Astrocyte (in vitro differentiated cells and primary cell): ENCODE data around the gene IFI30. TPM values are rescaled to one million over a fixed set of nuclear protein-coding genes. Genes with fewer than 3 reads are reported as not detected.

ENCODE experiments used
- DNase-seq: peaks from one replicate; pipeline ENCODE4 v3.0.0-alpha.2; 2010; ENCODE audit warnings: low read depth
- FAIRE-seq: peaks from 2 replicates; lab custom pipeline; 2011; peaks lifted over from hg19 to GRCh38; lab: Jason Lieb, UNC
- H2AFZ ChIP-seq: 2 replicates; pipeline ENCODE4 v1.6.0; 2012; ENCODE audit warnings: low read depth, low read length, inconsistent platforms
- H3K27ac ChIP-seq: 2 replicates; pipeline ENCODE4 v1.5.1; 2011; ENCODE audit warnings: low read depth, low read length, inconsistent platforms
- H3K27me3 ChIP-seq: 2 replicates; pipeline ENCODE4 v1.6.0; 2011; ENCODE audit warnings: low read length, inconsistent platforms; ENCODE audit not compliant: insufficient read depth
- H3K36me3 ChIP-seq: 2 replicates; pipeline ENCODE4 v1.5.1; 2011; ENCODE audit warnings: low read length, inconsistent platforms; ENCODE audit not compliant: insufficient read depth
- H3K4me1 ChIP-seq: 2 replicates; pipeline ENCODE4 v1.5.1; 2011; ENCODE audit warnings: low read length, inconsistent platforms; ENCODE audit not compliant: insufficient read depth
- H3K4me2 ChIP-seq: 2 replicates; pipeline ENCODE4 v1.6.0; 2012; ENCODE audit warnings: low read length, inconsistent platforms
- H3K4me3 ChIP-seq: 2 replicates; pipeline ENCODE4 v1.5.1; 2011; ENCODE audit warnings: low read depth, mild to moderate bottlenecking, low read length, inconsistent platforms; ENCODE audit not compliant: insufficient read depth
- H3K79me2 ChIP-seq: 2 replicates; pipeline ENCODE4 v1.6.0; 2012; ENCODE audit warnings: mild to moderate bottlenecking, low read length, inconsistent platforms; ENCODE audit not compliant: insufficient read depth
- H3K9ac ChIP-seq: 2 replicates; pipeline ENCODE4 v1.6.0; 2012; ENCODE audit warnings: mild to moderate bottlenecking, low read length, inconsistent platforms
- H3K9me3 ChIP-seq: 2 replicates; pipeline ENCODE4 v1.5.1; 2012; ENCODE audit warnings: low read depth, mild to moderate bottlenecking, low read length, inconsistent platforms; ENCODE audit not compliant: insufficient read depth
- H4K20me1 ChIP-seq: 2 replicates; pipeline ENCODE4 v1.6.0; 2012; ENCODE audit warnings: low read length, inconsistent platforms; ENCODE audit not compliant: insufficient read depth
- H3K27ac Mint-ChIP-seq: one replicate; pipeline ENCODE4 v1.8.0; 2021; ENCODE audit warnings: mild to moderate bottlenecking, mixed read lengths; ENCODE audit not compliant: unreplicated experiment
- H3K27me3 Mint-ChIP-seq: one replicate; pipeline ENCODE4 v1.8.0; 2021; ENCODE audit warnings: low read depth, mixed read lengths; ENCODE audit not compliant: unreplicated experiment
- H3K36me3 Mint-ChIP-seq: one replicate; pipeline ENCODE4 v1.8.0; 2021; ENCODE audit warnings: low read depth, mixed read lengths; ENCODE audit not compliant: unreplicated experiment
- H3K4me1 Mint-ChIP-seq: one replicate; pipeline ENCODE4 v1.8.0; 2021; ENCODE audit warnings: low read depth, mixed read lengths; ENCODE audit not compliant: unreplicated experiment
- H3K4me3 Mint-ChIP-seq: one replicate; pipeline ENCODE4 v1.8.0; 2021; ENCODE audit warnings: mild to moderate bottlenecking, moderate library complexity, mixed read lengths; ENCODE audit not compliant: unreplicated experiment
- H3K9me3 Mint-ChIP-seq: one replicate; pipeline ENCODE4 v1.8.0; 2021; ENCODE audit warnings: mild to moderate bottlenecking, mixed read lengths; ENCODE audit not compliant: unreplicated experiment
- EZH2 ChIP-seq: IDR thresholded peaks from 2 replicates; pipeline ENCODE4 v1.6.1; 2012; ENCODE audit warnings: mild to moderate bottlenecking, low read length, inconsistent platforms; ENCODE audit not compliant: insufficient read depth
- total RNA-seq: library from RNA; stranded (reverse); gene quantifications from 2 replicates; pipeline ENCODE4 v1.2.1, GENCODE V29; 2021
- TF ChIP-seq, protein P1 (sequence below): IDR thresholded peaks from 2 replicates; pipeline ENCODE4 v1.5.1; 2011; ENCODE audit warnings: low read depth, mild to moderate bottlenecking, inconsistent platforms, low read length, moderate library complexity; ENCODE audit not compliant: insufficient read depth

Gene IFI30
- total RNA-seq, 1 donor from 2014 or later, result 2.3 TPM

DNA sequence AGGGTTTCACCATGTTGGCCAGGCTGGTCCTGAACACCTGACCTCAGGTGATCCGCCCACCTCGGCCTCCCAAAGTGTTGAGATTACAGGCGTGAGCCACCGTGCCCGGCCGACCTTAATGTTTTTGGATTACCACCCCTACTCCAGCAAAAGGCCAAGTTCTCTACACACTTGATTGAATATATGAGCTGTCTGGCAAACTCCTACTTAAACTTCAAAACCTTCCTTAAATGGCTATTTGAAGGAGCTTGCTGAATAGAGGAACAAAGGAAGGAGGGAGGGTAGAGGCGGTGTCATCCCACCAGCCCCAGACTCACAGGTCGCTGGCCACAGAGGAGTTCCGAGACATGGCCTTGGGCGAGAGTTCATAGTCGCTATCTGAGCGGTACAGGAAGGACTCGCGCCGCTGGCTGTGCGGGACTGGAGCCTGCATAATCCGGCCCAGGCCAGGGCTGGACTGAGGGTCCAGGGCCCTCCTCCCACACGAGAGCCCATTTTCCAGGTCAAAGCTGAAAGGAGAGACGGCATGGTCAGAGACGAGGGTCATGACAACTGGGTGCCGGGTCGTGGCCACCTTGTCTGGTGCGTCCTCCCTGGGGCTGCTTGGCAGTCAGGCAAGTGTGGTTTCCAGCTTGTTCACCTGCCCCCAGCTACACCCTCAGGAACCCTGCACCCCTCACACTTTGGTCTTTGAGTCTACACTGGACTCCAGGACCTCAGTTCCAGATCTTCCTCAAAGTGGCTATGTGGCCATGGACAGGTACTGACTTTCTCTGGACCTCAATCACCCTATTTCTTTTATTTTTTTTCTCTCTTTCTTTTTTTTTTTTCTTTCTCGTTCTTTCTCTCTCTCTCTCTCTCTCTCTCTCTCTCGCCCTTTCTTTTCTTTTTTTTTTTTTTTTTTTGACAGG lies 48.5 kb downstream of the IFI30 start:
- Histone ChIP-seq H3K4me2 (no peak overlapping the region), H3K9me3 (no peaks in the 10 kb centered on the region), H3K4me1 (peaks cover 9% of the 10 kb centered on the region), H3K9ac (no peak overlapping the region), H4K20me1 (no peaks in the 10 kb centered on the region), H3K36me3 (no peaks in the 10 kb centered on the region), H3K27me3 (peaks cover 12% of the 10 kb centered on the region), H3K27ac (no peak overlapping the region), H2AFZ (no peak overlapping the region), H3K4me3 (no peak overlapping the region), H3K79me2 (no peaks in the 10 kb centered on the region)
- TF ChIP-seq, protein P1, sequence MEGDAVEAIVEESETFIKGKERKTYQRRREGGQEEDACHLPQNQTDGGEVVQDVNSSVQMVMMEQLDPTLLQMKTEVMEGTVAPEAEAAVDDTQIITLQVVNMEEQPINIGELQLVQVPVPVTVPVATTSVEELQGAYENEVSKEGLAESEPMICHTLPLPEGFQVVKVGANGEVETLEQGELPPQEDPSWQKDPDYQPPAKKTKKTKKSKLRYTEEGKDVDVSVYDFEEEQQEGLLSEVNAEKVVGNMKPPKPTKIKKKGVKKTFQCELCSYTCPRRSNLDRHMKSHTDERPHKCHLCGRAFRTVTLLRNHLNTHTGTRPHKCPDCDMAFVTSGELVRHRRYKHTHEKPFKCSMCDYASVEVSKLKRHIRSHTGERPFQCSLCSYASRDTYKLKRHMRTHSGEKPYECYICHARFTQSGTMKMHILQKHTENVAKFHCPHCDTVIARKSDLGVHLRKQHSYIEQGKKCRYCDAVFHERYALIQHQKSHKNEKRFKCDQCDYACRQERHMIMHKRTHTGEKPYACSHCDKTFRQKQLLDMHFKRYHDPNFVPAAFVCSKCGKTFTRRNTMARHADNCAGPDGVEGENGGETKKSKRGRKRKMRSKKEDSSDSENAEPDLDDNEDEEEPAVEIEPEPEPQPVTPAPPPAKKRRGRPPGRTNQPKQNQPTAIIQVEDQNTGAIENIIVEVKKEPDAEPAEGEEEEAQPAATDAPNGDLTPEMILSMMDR, result no peak
- TF ChIP-seq EZH2, result no peak
- no peak for DNase-seq
- Mint-ChIP-seq H3K27ac (no peak overlapping the region), H3K9me3 (no peaks in the 10 kb centered on the region), H3K4me3 (no peak overlapping the region), H3K27me3 (peaks cover 24% of the 10 kb centered on the region), H3K4me1 (peaks cover 5% of the 10 kb centered on the region), H3K36me3 (peaks cover 3% of the 10 kb centered on the region)
- no peak for FAIRE-seq

DNA sequence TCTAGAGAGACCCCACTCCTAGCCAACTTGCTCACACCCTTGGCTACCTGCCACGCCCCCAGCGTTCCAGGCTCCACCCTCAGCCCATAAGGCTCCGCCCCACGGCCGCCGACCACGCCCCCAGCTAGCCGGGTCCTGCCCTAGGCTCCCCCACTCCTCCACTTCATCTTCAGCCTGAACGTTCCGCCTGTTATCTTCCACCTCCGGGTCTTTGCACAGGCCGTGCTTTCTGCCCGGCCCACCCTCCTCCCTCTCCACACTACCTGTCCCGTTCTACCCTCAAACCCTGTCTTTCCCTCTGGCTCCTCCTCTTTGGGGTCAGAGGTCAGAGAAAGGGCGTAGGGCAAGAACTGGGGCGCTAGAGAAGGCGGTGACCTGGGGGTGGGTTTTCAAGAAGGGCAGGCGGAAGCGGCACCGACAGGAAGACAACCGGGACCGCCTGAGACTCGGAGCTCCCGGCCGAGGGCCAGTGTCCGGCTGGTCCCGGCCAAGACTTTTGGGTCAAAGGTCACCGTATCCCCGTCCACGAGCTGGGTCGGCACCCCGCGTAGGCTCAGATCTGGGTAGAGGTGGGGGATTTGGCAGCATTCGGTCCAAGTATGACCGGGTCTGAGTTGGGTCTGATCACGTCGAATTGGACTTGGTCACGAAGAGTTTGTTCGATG lies 50.4 kb downstream of the IFI30 start:
- H3K4me3 ChIP-seq, result peak overlapping the region; percentile 38
- H3K27ac Mint-ChIP-seq, result peak overlapping the region; percentile 92
- peak overlapping the region; percentile 81 for H3K4me2 ChIP-seq
- no peak for TF ChIP-seq EZH2
- TF ChIP-seq, protein P1, result no peak
- peaks cover 16% of the 10 kb centered on the region for H3K27me3 ChIP-seq
- H3K27ac ChIP-seq, result no peak overlapping the region
- FAIRE-seq, result no peak
- peaks cover 20% of the 10 kb centered on the region for H3K27me3 Mint-ChIP-seq
- H3K36me3 Mint-ChIP-seq, result no peaks in the 10 kb centered on the region
- no peak for DNase-seq
- H2AFZ ChIP-seq, result peak overlapping the region; percentile 69
- H3K4me1 ChIP-seq, result peaks cover 9% of the 10 kb centered on the region
- H3K9me3 Mint-ChIP-seq, result no peaks in the 10 kb centered on the region
- H3K36me3 ChIP-seq, result no peaks in the 10 kb centered on the region
- H3K4me3 Mint-ChIP-seq, result peak overlapping the region; percentile 86
- H3K4me1 Mint-ChIP-seq, result peaks cover 5% of the 10 kb centered on the region
- no peaks in the 10 kb centered on the region for H3K9me3 ChIP-seq
- H3K9ac ChIP-seq, result peak overlapping the region; percentile 45
- no peaks in the 10 kb centered on the region for H3K79me2 ChIP-seq
- no peaks in the 10 kb centered on the region for H4K20me1 ChIP-seq
